RWPE2 (cell line): ENCODE measurements around the gene EYA2.
A peak's percentile ranks its signal among the peaks of the same experiment; 100 is the strongest.

Experiments used
- ATAC-seq: fragments of 200-7000 bp; cut with Tn5 transposase; 3 replicates; pipeline ENCODE4 v1.9.1; 2021; ENCODE audit warnings: low read depth
- DNase-seq: peaks from one replicate; pipeline ENCODE4 v3.0.0-alpha.2; 2020; ENCODE audit warnings: low spot score
- H3K27ac ChIP-seq: fragments of 450-650 bp; 2 replicates; pipeline ENCODE4 v1.5.1; 2017; ENCODE audit warnings: mild to moderate bottlenecking; ENCODE audit not compliant: poor library complexity, severe bottlenecking
- H3K27me3 ChIP-seq: fragments of 250-450 bp; sonication (Bioruptor Pico); 2 replicates; pipeline ENCODE4 v1.5.1; 2021; ENCODE audit warnings: mild to moderate bottlenecking, moderate library complexity; ENCODE audit not compliant: insufficient read depth, poor library complexity, severe bottlenecking
- H3K36me3 ChIP-seq: fragments of 250-450 bp; sonication (Bioruptor Pico); 2 replicates; pipeline ENCODE4 v1.5.1; 2020; ENCODE audit warnings: low read depth, mild to moderate bottlenecking, moderate library complexity
- H3K4me1 ChIP-seq: fragments of 250-450 bp; sonication (Bioruptor Pico); 2 replicates; pipeline ENCODE4 v1.5.1; 2021; ENCODE audit warnings: mild to moderate bottlenecking, moderate library complexity; ENCODE audit not compliant: insufficient read depth, poor library complexity, severe bottlenecking
- H3K4me3 ChIP-seq: fragments of 250-450 bp; sonication (Bioruptor Pico); 2 replicates; pipeline ENCODE4 v1.5.1; 2021; ENCODE audit warnings: mild to moderate bottlenecking, moderate library complexity; ENCODE audit not compliant: severe bottlenecking
- H3K9me3 ChIP-seq: fragments of 250-450 bp; sonication (Bioruptor Pico); 2 replicates; pipeline ENCODE4 v1.5.1; 2021; ENCODE audit warnings: mild to moderate bottlenecking, moderate library complexity; ENCODE audit not compliant: severe bottlenecking
- CTCF ChIP-seq: fragments of 450-650 bp; IDR thresholded peaks from one replicate; pipeline ENCODE4 v1.5.1; 2017; ENCODE audit warnings: mild to moderate bottlenecking, moderate library complexity; ENCODE audit not compliant: poor library complexity, severe bottlenecking

The EYA2 gene

GRCh38 chr20:47055699-47056369 lies 161.2 kb downstream of the EYA2 start:
- no peak for TF ChIP-seq CTCF
- DNase-seq, result peak; percentile 52

GRCh38 chr20:47057661-47058060 lies 163.0 kb downstream of the EYA2 start:
- Histone ChIP-seq H3K27me3 (no peaks in the 10 kb centered on the region), H3K9me3 (no peaks in the 10 kb centered on the region), H3K4me1 (peaks cover 4% of the 10 kb centered on the region), H3K27ac (no peak overlapping the region), H3K36me3 (no peaks in the 10 kb centered on the region), H3K4me3 (no peak overlapping the region)
- DNase-seq (peak; percentile 67), ATAC-seq (no peak)
- TF ChIP-seq CTCF, result no peak

More at GRCh38 chr20:47055699-47056369, 161.2 kb downstream of the EYA2 start:
- Histone ChIP-seq H3K4me1 (peaks cover 4% of the 10 kb centered on the region), H3K9me3 (no peaks in the 10 kb centered on the region), H3K27ac (no peak overlapping the region), H3K36me3 (no peaks in the 10 kb centered on the region), H3K27me3 (no peaks in the 10 kb centered on the region), H3K4me3 (no peak overlapping the region)
- ATAC-seq, result no peak

- no peaks in the 10 kb centered on the region for H3K27me3 ChIP-seq
- H3K9me3 ChIP-seq, result no peaks in the 10 kb centered on the region
- peak; percentile 64 for DNase-seq
- H3K4me3 ChIP-seq, result no peak overlapping the region
- H3K4me1 ChIP-seq, result peaks cover 4% of the 10 kb centered on the region
- no peak for TF ChIP-seq CTCF
- no peaks in the 10 kb centered on the region for H3K36me3 ChIP-seq
- no peak overlapping the region for H3K27ac ChIP-seq
- ATAC-seq, result no peak
Measured at GRCh38 chr20:47058236-47058635, 163.6 kb downstream of the EYA2 start.

- ATAC-seq (no peak), DNase-seq (peak; percentile 34)
- Histone ChIP-seq H3K9me3 (no peaks in the 10 kb centered on the region), H3K27me3 (no peaks in the 10 kb centered on the region), H3K27ac (no peak overlapping the region), H3K4me3 (no peak overlapping the region), H3K36me3 (no peaks in the 10 kb centered on the region), H3K4me1 (peaks cover 4% of the 10 kb centered on the region)
- TF ChIP-seq CTCF, result no peak
Measured at GRCh38 chr20:47059536-47059935, 164.9 kb downstream of the EYA2 start.

- H3K4me1 ChIP-seq, result peaks cover 4% of the 10 kb centered on the region
- H3K27me3 ChIP-seq, result no peaks in the 10 kb centered on the region
- no peak overlapping the region for H3K27ac ChIP-seq
- ATAC-seq, result no peak
- no peaks in the 10 kb centered on the region for H3K9me3 ChIP-seq
- no peaks in the 10 kb centered on the region for H3K36me3 ChIP-seq
- H3K4me3 ChIP-seq, result no peak overlapping the region
- no peak for TF ChIP-seq CTCF
- DNase-seq, result peak; percentile 47
Measured at GRCh38 chr20:47061549-47061948, 166.9 kb downstream of the EYA2 start.
